HEK293 (cell line): ENCODE results near the gene PHLPP2.

ENCODE experiments used
- CTCF ChIA-PET: fragments of 350-600 bp; formaldehyde crosslinking; extraction: SDS; loops from one replicate; lab custom pipeline; 2021; ENCODE audit warnings: antibody characterized with exemption; lab: Yijun Ruan, JAX
- POLR2A ChIA-PET: fragments of 300-600 bp; formaldehyde crosslinking; extraction: SDS; loops from one replicate; lab custom pipeline; 2020; ENCODE audit warnings: antibody characterized with exemption, inconsistent platforms; lab: Yijun Ruan, JAX
- H3K27ac ChIP-seq: fragments of 200-500 bp; sonication (Bioruptor generic); 2 replicates; pipeline ENCODE4 v1.5.1; 2014; ENCODE audit warnings: low read depth, low read length, control low read depth, inconsistent platforms; ENCODE audit errors: extremely low read depth
- H3K36me3 ChIP-seq, 2 experiments: fragments of 200-500 bp in 1 of 2; sonication (Bioruptor generic) in 1 of 2; 1 replicate in 1 of 2; 2 replicates in 1 of 2; pipeline ENCODE4 v1.5.1; 2014 to 2017; ENCODE audit warnings: inconsistent platforms in 2 of 2, low read length in 2 of 2; ENCODE audit not compliant: control insufficient read depth in 2 of 2, insufficient read depth in 1 of 2
- H3K4me1 ChIP-seq: fragments of 200-500 bp; sonication (Bioruptor generic); 2 replicates; pipeline ENCODE4 v1.5.1; 2014; ENCODE audit warnings: mild to moderate bottlenecking, low read length, inconsistent platforms; ENCODE audit not compliant: control insufficient read depth, insufficient read depth
- H3K4me3 ChIP-seq: 2 replicates; pipeline ENCODE4 v1.5.1; 2011; ENCODE audit warnings: low read depth, mild to moderate bottlenecking, control low read depth, low read length, moderate library complexity
- H3K9me3 ChIP-seq: fragments of 200-500 bp; sonication (Bioruptor generic); 2 replicates; pipeline ENCODE4 v1.5.1; 2014; ENCODE audit warnings: low read depth, low read length, inconsistent platforms; ENCODE audit not compliant: control insufficient read depth, insufficient read depth
- HOXA7 ChIP-seq: sonication (generic); formaldehyde crosslinking; IDR thresholded peaks from 2 replicates; pipeline ENCODE4 v1.8.1; 2022; ENCODE audit warnings: missing genetic modification reagents, borderline replicate concordance
- HOXC10 ChIP-seq: sonication (generic); formaldehyde crosslinking; IDR thresholded peaks from 2 replicates; pipeline ENCODE4 v1.8.1; 2023; ENCODE audit warnings: mild to moderate bottlenecking, missing genetic modification reagents
- HOXD13 ChIP-seq: sonication (generic); formaldehyde crosslinking; IDR thresholded peaks from 2 replicates; pipeline ENCODE4 v1.8.0; 2022; ENCODE audit warnings: missing genetic modification reagents, borderline replicate concordance
- KLF9 ChIP-seq: fragments of 450-650 bp; formaldehyde crosslinking; IDR thresholded peaks from 2 replicates; pipeline ENCODE4 v1.5.1; 2016; ENCODE audit warnings: missing biosample characterization, missing genetic modification characterization, low read depth
- MEIS1 ChIP-seq: sonication (generic); formaldehyde crosslinking; IDR thresholded peaks from 2 replicates; pipeline ENCODE4 v1.8.1; 2022; ENCODE audit warnings: missing genetic modification reagents, mild to moderate bottlenecking, borderline replicate concordance
- SCRT1 ChIP-seq: fragments of 450-650 bp; formaldehyde crosslinking; IDR thresholded peaks from 2 replicates; pipeline ENCODE4 v1.5.1; 2016; ENCODE audit warnings: missing biosample characterization, missing genetic modification characterization, borderline replicate concordance
- SP2 ChIP-seq: fragments of 450-650 bp; formaldehyde crosslinking; IDR thresholded peaks from 2 replicates; pipeline ENCODE4 v1.5.1; 2016; ENCODE audit warnings: missing biosample characterization, missing genetic modification characterization
- ZNF23 ChIP-seq: fragments of 450-650 bp; formaldehyde crosslinking; IDR thresholded peaks from 2 replicates; pipeline ENCODE4 v1.5.1; 2016; ENCODE audit warnings: missing biosample characterization, missing genetic modification characterization, borderline replicate concordance
- ZNF292 ChIP-seq: fragments of 450-650 bp; formaldehyde crosslinking; IDR thresholded peaks from 2 replicates; pipeline ENCODE4 v1.5.1; 2016; ENCODE audit warnings: low read depth, missing biosample characterization, missing genetic modification characterization, borderline replicate concordance
- ZNF473 ChIP-seq: fragments of 450-650 bp; formaldehyde crosslinking; IDR thresholded peaks from 2 replicates; pipeline ENCODE4 v1.5.1; 2017; ENCODE audit warnings: missing biosample characterization, missing genetic modification characterization
- ZNF544 ChIP-seq: fragments of 450-650 bp; formaldehyde crosslinking; IDR thresholded peaks from 2 replicates; pipeline ENCODE4 v1.5.0; 2017; ENCODE audit warnings: missing biosample characterization, missing genetic modification characterization
- ZNF548 ChIP-seq: fragments of 450-650 bp; formaldehyde crosslinking; IDR thresholded peaks from 2 replicates; pipeline ENCODE4 v1.5.1; 2016; ENCODE audit warnings: missing biosample characterization, missing genetic modification characterization
- ZNF629 ChIP-seq: fragments of 450-650 bp; formaldehyde crosslinking; IDR thresholded peaks from 2 replicates; pipeline ENCODE4 v1.5.1; 2017; ENCODE audit warnings: missing biosample characterization, missing genetic modification characterization
- ZNF664 ChIP-seq: fragments of 450-650 bp; formaldehyde crosslinking; IDR thresholded peaks from 2 replicates; pipeline ENCODE4 v1.5.1; 2016; ENCODE audit warnings: missing biosample characterization, missing genetic modification characterization
- ZNF677 ChIP-seq: fragments of 450-650 bp; IDR thresholded peaks from 2 replicates; pipeline ENCODE4 v1.5.0; 2018; ENCODE audit warnings: missing biosample characterization, mild to moderate bottlenecking, missing genetic modification characterization, moderate library complexity
- ZNF701 ChIP-seq: fragments of 450-650 bp; formaldehyde crosslinking; IDR thresholded peaks from 2 replicates; pipeline ENCODE4 v1.5.1; 2016; ENCODE audit warnings: missing biosample characterization, missing genetic modification characterization
- ZNF830 ChIP-seq: fragments of 450-650 bp; IDR thresholded peaks from 2 replicates; pipeline ENCODE4 v1.5.0; 2018; ENCODE audit warnings: missing biosample characterization, missing genetic modification characterization, low read depth, mild to moderate bottlenecking, moderate library complexity
- TF ChIP-seq, protein P1 (sequence below): fragments of 450-650 bp; formaldehyde crosslinking; IDR thresholded peaks from 2 replicates; pipeline ENCODE4 v1.5.1; 2016; ENCODE audit warnings: missing biosample characterization, missing genetic modification characterization
- TF ChIP-seq, protein P2 (sequence below): fragments of 450-650 bp; formaldehyde crosslinking; IDR thresholded peaks from 2 replicates; pipeline ENCODE4 v1.5.1; 2017; ENCODE audit warnings: missing biosample characterization, missing genetic modification characterization
- TF ChIP-seq, protein P3 (sequence below): fragments of 450-650 bp; formaldehyde crosslinking; optimal IDR thresholded peaks from 2 replicates; pipeline ENCODE3; 2016; ENCODE audit warnings: missing biosample characterization, mild to moderate bottlenecking, missing genetic modification characterization
- TF ChIP-seq, protein P4 (sequence below): fragments of 450-650 bp; formaldehyde crosslinking; IDR thresholded peaks from 2 replicates; pipeline ENCODE4 v1.5.1; 2016; ENCODE audit warnings: missing biosample characterization, missing genetic modification characterization, low read depth
- TF ChIP-seq, protein P5 (sequence below): IDR thresholded peaks from 2 replicates; pipeline ENCODE4 v1.6.1; 2011; ENCODE audit warnings: mild to moderate bottlenecking, low read depth, low read length, borderline replicate concordance
- TF ChIP-seq, protein P6 (sequence below): fragments of 450-650 bp; formaldehyde crosslinking; IDR thresholded peaks from 2 replicates; pipeline ENCODE4 v1.5.1; 2016; ENCODE audit warnings: missing biosample characterization, missing genetic modification characterization
- TF ChIP-seq, protein P7 (sequence below): fragments of 450-650 bp; formaldehyde crosslinking; IDR thresholded peaks from 2 replicates; pipeline ENCODE4 v1.5.1; 2016; ENCODE audit warnings: missing biosample characterization, missing genetic modification characterization

PHLPP2 gene

DNA sequence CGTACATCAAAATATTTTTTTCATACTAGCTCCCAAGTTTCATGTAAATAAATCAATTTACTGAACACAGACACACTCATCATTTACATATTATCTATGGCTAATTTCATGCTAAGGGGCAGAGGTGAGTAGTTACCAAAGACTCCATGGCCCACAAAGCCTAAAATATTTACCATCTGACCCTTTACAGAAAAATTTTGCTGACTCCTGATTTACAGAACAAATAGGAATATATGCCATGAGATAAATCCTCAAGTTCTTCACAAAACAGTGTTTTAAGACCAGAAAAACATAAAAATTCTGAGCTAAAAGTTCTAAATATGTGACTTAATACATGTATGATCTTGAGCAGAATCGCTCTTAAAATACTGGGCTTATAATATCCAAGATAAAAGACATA lies 36.6 kb upstream of the PHLPP2 start (continued):
- TF ChIP-seq, protein P1, sequence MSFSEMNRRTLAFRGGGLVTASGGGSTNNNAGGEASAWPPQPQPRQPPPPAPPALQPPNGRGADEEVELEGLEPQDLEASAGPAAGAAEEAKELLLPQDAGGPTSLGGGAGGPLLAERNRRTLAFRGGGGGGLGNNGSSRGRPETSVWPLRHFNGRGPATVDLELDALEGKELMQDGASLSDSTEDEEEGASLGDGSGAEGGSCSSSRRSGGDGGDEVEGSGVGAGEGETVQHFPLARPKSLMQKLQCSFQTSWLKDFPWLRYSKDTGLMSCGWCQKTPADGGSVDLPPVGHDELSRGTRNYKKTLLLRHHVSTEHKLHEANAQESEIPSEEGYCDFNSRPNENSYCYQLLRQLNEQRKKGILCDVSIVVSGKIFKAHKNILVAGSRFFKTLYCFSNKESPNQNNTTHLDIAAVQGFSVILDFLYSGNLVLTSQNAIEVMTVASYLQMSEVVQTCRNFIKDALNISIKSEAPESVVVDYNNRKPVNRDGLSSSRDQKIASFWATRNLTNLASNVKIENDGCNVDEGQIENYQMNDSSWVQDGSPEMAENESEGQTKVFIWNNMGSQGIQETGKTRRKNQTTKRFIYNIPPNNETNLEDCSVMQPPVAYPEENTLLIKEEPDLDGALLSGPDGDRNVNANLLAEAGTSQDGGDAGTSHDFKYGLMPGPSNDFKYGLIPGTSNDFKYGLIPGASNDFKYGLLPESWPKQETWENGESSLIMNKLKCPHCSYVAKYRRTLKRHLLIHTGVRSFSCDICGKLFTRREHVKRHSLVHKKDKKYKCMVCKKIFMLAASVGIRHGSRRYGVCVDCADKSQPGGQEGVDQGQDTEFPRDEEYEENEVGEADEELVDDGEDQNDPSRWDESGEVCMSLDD (tag by site-specific recombination) = no peak
- TF ChIP-seq KLF9 = no peak
- no peak for TF ChIP-seq SP2 (tag by site-specific recombination)
- TF ChIP-seq HOXA7 (CRISPR knock-in tag) = no peak
- TF ChIP-seq, protein P2, sequence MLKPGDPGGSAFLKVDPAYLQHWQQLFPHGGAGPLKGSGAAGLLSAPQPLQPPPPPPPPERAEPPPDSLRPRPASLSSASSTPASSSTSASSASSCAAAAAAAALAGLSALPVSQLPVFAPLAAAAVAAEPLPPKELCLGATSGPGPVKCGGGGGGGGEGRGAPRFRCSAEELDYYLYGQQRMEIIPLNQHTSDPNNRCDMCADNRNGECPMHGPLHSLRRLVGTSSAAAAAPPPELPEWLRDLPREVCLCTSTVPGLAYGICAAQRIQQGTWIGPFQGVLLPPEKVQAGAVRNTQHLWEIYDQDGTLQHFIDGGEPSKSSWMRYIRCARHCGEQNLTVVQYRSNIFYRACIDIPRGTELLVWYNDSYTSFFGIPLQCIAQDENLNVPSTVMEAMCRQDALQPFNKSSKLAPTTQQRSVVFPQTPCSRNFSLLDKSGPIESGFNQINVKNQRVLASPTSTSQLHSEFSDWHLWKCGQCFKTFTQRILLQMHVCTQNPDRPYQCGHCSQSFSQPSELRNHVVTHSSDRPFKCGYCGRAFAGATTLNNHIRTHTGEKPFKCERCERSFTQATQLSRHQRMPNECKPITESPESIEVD (tag by site-specific recombination) = no peak
- TF ChIP-seq MEIS1 (CRISPR knock-in tag) = no peak
- TF ChIP-seq, protein P3, sequence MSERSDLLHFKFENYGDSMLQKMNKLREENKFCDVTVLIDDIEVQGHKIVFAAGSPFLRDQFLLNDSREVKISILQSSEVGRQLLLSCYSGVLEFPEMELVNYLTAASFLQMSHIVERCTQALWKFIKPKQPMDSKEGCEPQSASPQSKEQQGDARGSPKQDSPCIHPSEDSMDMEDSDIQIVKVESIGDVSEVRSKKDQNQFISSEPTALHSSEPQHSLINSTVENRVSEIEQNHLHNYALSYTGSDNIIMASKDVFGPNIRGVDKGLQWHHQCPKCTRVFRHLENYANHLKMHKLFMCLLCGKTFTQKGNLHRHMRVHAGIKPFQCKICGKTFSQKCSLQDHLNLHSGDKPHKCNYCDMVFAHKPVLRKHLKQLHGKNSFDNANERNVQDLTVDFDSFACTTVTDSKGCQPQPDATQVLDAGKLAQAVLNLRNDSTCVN (tag by site-specific recombination) = no peak
- TF ChIP-seq ZNF664 (tag by site-specific recombination) = no peak
- TF ChIP-seq ZNF548 = no peak

DNA sequence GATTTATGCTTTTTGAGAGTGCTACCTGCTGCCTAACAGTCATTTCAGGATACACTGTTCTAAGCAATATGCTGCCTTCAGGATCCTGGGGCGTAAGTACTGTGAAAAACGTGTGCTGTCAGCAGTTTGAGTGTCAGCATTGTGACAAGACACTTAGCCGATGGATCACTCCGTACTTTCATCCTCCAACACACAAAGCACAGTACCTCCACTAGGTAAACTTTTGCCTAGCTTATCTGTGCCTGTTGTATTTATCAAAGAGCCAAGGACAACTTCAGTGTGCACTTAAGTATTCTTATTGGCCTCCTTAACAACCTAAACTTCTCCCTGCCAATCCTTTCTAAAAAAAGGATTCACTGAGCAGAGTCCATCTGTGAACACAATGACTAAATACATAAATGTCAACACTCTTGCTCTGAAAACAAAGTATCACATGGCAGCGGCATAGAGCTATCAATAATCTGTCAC lies 33.8 kb upstream of the PHLPP2 start:
- no peak for TF ChIP-seq HOXC10 (CRISPR knock-in tag)
- TF ChIP-seq, protein P4, sequence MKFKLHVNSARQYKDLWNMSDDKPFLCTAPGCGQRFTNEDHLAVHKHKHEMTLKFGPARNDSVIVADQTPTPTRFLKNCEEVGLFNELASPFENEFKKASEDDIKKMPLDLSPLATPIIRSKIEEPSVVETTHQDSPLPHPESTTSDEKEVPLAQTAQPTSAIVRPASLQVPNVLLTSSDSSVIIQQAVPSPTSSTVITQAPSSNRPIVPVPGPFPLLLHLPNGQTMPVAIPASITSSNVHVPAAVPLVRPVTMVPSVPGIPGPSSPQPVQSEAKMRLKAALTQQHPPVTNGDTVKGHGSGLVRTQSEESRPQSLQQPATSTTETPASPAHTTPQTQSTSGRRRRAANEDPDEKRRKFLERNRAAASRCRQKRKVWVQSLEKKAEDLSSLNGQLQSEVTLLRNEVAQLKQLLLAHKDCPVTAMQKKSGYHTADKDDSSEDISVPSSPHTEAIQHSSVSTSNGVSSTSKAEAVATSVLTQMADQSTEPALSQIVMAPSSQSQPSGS = no peak
- TF ChIP-seq HOXD13 (CRISPR knock-in tag) = no peak
- TF ChIP-seq ZNF473 (tag by site-specific recombination) = no peak
- TF ChIP-seq ZNF830 (tag by site-specific recombination) = no peak
- TF ChIP-seq SCRT1 = no peak
- TF ChIP-seq ZNF701 = no peak
- no peak for TF ChIP-seq ZNF23
- TF ChIP-seq, protein P5, sequence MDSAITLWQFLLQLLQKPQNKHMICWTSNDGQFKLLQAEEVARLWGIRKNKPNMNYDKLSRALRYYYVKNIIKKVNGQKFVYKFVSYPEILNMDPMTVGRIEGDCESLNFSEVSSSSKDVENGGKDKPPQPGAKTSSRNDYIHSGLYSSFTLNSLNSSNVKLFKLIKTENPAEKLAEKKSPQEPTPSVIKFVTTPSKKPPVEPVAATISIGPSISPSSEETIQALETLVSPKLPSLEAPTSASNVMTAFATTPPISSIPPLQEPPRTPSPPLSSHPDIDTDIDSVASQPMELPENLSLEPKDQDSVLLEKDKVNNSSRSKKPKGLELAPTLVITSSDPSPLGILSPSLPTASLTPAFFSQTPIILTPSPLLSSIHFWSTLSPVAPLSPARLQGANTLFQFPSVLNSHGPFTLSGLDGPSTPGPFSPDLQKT = no peak
- TF ChIP-seq ZNF629 = no peak
- TF ChIP-seq ZNF544 (tag by site-specific recombination) = no peak
- TF ChIP-seq, protein P6, sequence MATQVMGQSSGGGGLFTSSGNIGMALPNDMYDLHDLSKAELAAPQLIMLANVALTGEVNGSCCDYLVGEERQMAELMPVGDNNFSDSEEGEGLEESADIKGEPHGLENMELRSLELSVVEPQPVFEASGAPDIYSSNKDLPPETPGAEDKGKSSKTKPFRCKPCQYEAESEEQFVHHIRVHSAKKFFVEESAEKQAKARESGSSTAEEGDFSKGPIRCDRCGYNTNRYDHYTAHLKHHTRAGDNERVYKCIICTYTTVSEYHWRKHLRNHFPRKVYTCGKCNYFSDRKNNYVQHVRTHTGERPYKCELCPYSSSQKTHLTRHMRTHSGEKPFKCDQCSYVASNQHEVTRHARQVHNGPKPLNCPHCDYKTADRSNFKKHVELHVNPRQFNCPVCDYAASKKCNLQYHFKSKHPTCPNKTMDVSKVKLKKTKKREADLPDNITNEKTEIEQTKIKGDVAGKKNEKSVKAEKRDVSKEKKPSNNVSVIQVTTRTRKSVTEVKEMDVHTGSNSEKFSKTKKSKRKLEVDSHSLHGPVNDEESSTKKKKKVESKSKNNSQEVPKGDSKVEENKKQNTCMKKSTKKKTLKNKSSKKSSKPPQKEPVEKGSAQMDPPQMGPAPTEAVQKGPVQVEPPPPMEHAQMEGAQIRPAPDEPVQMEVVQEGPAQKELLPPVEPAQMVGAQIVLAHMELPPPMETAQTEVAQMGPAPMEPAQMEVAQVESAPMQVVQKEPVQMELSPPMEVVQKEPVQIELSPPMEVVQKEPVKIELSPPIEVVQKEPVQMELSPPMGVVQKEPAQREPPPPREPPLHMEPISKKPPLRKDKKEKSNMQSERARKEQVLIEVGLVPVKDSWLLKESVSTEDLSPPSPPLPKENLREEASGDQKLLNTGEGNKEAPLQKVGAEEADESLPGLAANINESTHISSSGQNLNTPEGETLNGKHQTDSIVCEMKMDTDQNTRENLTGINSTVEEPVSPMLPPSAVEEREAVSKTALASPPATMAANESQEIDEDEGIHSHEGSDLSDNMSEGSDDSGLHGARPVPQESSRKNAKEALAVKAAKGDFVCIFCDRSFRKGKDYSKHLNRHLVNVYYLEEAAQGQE = no peak
- TF ChIP-seq ZNF292 (tag by site-specific recombination) = no peak
- no peak for TF ChIP-seq ZNF677 (tag by site-specific recombination)
- TF ChIP-seq, protein P7, sequence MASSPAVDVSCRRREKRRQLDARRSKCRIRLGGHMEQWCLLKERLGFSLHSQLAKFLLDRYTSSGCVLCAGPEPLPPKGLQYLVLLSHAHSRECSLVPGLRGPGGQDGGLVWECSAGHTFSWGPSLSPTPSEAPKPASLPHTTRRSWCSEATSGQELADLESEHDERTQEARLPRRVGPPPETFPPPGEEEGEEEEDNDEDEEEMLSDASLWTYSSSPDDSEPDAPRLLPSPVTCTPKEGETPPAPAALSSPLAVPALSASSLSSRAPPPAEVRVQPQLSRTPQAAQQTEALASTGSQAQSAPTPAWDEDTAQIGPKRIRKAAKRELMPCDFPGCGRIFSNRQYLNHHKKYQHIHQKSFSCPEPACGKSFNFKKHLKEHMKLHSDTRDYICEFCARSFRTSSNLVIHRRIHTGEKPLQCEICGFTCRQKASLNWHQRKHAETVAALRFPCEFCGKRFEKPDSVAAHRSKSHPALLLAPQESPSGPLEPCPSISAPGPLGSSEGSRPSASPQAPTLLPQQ (tag by site-specific recombination) = no peak
- H3K36me3 ChIP-seq = peaks cover 46 to 81% of the 10 kb centered on the region in 2 experiments
- H3K9me3 ChIP-seq = no peaks in the 10 kb centered on the region
- H3K4me1 ChIP-seq = no peaks in the 10 kb centered on the region
- H3K4me3 ChIP-seq = no peak overlapping the region
- H3K27ac ChIP-seq = no peak overlapping the region
- ChIA-PET POLR2A (interaction anchor here (0.6 kb wide), 1 partner anchor 16 kb away, joined by 4 read pairs; no protein-coding TSS in a partner anchor), CTCF (no interaction called here)
